Activated T-helper 1 cell treated with anti-CD3 and anti-CD28 coated beads, Interleukin-2, amount 50 U/mL, for 16 hours (primary cell): ENCODE measurements around the gene TMEM52.

Source experiments
- DNase-seq, 2 donors: peaks; one replicate each; pipeline ENCODE4 v3.0.0-alpha.2; 2020; ENCODE audit warnings: low read depth in 1 of 2, low spot score in 1 of 2

Gene TMEM52

GRCh38 chr1:1926886-1927660, 8.0 kb upstream of the TMEM52 start:
- DNase-seq, result no peak

- no peak for DNase-seq
These were observed 7.3 kb upstream of the TMEM52 start for GRCh38 chr1:1926346-1926811.

- no peak for DNase-seq
These were observed 6.6 kb upstream of the TMEM52 start for GRCh38 chr1:1925437-1926345.

DNA sequence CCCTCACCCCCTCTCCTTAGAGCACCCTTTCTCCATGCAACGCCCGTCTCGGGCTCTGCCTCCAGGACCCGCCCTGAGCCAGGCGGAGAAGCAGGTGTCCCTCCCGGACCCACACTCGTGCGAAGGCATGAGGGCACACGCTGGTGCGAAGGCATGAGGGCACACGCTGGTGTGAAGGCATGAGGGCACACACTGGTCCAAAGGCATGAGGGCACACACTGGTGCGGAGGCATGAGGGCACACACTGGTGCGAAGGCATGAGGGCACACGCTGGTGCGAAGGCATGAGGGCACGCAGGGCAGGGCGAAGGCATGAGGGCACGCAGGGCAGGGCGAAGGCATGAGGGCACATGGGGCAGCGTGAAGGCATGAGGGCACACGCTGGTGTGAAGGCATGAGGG, 5.8 kb upstream of the TMEM52 start:
- DNase-seq, result no peak

- DNase-seq, result no peak
These were observed 5.3 kb upstream of the TMEM52 start for GRCh38 chr1:1924386-1924785.

DNA sequence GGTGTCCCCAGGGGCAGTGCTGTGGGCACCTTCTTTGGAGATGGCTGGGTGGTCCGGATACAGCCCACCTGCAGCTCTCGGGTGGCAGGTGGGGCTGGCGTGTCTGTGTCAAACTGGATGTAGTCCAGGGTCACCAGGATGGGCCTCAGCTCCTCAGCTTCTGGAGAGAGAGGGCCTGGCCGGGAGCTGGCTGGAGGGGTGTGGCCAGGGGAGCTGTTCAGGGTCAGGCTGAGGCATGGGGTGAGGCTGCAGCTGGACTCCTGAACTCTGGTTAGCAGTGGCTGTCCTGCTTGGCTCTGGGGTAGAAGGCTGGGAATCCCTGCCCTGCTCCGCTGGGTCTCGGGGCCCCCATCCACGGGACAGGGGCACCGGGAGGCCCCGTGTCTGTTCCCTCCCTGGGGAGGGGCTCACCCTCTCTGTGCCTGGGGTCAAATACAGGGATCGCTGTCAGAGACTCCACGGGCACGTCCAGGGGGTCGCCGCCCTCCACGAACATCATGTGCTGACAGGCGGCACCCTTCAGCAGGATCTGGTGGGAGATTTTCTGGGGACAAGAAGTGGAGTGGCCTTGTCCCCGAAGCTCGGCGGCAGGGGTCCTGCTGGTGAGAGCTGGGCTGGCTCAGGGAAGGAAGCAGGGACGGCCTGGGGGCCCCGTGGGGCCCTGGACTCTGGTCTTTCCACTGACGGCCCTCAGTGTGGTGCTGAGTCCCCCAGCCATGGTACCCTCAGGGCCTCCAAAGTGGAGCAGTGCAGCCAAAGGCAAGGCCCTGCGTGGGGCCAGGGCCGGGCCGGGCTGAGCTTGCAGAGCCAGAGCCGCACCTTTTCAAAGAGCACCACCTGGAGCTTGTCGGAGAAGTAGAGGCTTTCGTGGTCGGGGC, 4.1 kb upstream of the TMEM52 start:
- no peak for DNase-seq

GRCh38 chr1:1922702-1922955, 3.5 kb upstream of the TMEM52 start:
- DNase-seq, result no peak

- DNase-seq, result no peak
These were observed 3.0 kb upstream of the TMEM52 start for GRCh38 chr1:1921901-1922701.

DNA sequence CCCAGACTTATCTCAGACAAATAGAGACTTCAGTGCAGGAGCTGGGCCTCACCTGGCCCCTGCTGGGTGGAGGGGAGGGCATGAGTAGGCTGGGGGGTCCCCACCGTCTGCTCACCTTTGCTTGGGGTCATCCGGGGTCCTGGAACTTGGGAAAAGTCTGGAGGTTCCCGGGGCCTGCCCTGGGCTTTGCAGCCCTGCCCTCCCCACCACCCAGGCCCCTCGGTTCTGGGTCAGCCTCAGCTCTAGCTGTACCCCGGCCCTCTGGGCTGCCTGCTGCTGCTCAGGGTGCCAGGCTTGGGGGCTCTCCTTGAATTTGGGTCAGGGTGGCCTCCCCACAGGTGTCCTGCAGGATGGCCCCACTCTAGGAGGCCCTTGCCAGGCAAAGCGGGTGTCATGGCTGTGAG, 2.4 kb upstream of the TMEM52 start:
- no peak for DNase-seq

GRCh38 chr1:1920608-1921458, 1.8 kb upstream of the TMEM52 start:
- DNase-seq, result no peak

GRCh38 chr1:1920057-1920607, 1.1 kb upstream of the TMEM52 start:
- no peak for DNase-seq

DNA sequence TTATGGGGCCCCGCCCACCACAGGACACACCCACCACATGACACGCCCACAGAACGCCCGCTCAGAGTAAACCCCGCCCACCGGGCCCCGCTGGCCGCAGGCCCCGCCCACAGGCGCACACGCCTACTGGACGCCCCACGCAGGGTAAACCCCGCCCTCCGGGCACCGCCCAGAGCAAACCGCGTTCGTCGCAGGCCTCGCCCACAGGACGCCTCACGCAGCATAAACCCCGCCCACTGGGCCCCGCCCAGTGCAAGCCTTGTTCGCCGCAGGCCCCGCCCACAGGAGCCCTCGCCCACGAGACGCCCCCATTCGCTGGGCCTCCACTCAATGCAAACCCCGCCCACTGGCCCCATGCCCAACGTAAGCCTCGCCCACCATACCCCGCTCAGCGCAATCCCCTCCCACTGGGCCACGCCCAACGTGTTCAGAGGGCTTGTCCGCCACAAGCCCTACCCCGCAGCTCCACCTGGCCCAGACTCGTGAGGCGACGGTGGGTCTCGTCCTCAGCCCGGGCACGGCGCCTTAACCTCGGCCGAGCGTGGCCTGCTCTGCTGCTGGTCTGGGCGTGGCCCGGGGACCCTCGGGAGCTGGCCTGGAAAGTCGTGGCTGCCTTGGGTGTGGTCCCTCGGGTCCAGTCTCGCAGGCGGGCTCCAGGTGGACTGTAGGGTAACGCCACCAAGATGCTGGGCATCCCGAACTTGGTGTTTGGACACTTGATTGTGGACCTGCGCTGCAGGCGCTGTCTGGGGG, 401 bp upstream of the TMEM52 start:
- DNase-seq, result peak; percentile 98 to 99

DNA sequence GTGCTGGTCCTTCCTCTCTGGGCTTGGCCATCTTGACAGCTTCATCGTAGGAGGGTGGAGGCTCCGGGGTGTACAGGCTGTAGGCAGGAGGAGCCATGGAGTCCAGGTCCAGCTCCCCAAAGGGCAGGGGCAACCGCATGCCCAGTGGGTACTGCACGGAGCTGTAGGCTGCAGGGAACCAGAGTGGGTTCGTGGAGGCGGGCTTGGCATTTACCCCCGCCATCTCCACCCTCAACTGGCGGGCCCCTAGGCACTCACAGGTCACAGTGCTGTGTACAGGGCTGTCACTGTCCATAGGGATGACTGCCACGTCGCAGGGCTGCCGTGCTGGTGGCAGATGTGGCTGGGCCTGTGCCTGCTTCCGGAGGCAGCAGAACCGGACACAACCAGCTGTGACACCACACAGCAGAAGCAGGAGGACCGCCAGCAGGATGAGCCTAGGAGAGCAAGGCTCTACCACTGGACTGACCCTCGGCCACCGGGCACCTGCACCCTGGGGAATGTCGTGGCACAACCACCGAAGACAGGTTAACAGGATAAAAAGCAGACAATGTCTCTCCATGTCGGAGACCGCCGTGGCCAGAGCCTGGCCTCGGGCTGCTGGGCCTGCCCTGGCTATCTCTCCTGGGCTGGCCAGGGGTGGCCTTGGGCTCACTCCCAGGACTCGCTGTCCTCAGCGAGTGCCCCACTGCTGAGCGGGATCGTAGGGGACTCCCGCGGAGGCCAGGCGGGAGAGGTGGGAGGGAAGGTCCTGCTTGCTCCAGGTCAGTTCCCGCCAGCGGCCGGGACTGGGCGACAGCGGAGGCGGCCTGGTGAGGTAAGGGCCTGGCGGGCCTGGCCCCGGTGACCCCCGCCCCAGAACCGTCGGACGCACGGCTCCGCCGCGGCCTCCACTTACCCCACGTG, 831 bp downstream of the TMEM52 start:
- no peak for DNase-seq

DNA sequence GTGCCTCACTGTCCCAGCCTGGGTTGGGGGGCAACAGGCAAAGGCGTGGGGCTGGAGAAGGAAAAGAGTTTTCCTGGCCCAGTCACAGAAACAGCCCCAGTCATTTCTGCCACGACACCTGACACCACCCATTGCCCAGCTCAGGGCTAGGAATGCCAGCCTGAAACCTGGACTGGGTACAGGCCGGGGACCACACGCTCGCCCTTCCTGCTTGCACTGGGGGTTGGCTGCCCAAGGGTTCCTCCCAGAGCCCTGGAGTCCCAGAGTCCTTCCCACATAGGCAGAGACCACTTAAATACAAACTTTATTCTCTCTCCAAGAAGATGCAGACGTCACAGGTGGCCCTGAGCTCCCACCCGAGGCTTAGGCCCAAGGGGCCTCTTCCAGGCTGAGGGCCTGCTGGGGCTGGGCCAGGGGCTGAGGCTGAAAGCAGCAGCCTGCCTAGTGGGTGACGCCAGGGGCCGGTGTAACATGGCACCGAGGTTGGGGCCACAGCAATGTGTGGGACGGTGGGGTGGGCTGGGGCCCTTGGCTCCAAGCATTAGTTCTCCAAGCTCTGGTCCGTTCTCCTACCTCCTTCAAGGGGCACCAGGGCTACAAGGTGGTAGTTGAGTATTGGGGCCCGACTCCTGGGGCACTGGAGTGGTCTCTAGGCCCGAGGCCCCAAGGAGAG, 1.6 kb downstream of the TMEM52 start:
- DNase-seq, result no peak

- DNase-seq, result no peak
These were observed 2.2 kb downstream of the TMEM52 start for GRCh38 chr1:1916851-1917251.

DNA sequence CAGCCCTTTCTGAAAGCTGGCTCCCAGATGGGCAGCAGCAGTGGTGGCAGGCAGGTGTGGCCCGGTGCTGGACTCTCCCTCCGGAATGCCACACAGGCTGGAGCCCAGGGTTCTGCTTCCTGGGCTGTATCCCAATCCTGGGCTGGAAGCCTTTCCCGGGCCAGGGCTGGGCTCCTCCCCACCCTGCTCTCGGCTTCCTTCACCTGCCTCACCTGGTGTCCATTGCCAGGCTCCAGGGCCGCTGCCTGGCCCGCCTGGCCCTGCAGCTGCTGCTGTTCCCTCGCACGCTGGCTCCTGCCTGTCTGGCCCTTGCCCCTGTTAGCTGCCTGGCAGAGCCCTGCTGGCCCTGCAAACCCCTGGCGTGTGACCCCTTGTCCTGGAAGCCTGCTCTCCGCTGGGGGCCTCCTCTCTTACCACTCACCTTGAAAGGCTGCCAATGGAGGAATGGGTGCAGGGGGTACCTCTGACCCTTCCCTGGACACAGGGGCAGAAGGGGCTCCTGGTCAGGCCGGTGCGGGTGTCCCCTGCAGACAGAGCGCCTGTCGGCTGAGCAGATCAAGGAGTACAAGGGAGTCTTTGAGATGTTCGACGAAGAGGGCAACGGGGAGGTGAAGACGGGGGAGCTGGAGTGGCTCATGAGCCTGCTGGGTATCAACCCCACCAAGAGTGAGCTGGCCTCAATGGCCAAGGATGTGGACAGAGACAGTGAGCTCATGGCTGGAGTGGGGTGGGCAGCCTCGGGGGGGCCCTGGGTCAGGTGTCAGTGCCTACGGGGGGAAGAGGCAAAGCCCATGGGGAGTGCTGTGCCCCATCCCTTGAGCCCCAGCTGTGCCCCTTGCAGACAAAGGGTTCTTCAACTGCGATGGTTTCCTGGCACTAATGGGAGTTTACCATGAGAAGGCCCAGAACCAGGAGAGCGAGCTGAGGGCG, 2.9 kb downstream of the TMEM52 start:
- no peak for DNase-seq
